Astrocyte of the spinal cord (primary cell): Measurements from ENCODE around the gene GLTP.

Experiments
- DNase-seq: peaks from one replicate; pipeline ENCODE4 v3.0.0; 2011; ENCODE audit warnings: low read depth, low spot score
- H3K4me3 ChIP-seq: 2 replicates; pipeline ENCODE4 v1.5.1; 2011; ENCODE audit warnings: low read depth, mild to moderate bottlenecking, low read length, moderate library complexity
- CTCF ChIP-seq: IDR thresholded peaks from 2 replicates; pipeline ENCODE4 v1.5.1; 2012; ENCODE audit warnings: low read depth, mild to moderate bottlenecking, low read length, inconsistent platforms
- in situ Hi-C: cut with HindIII; loops from 2 replicates; pipeline ENCODE4 v1.10.0; 2017; ENCODE audit warnings: low sequenced_read_pairs

The GLTP gene

GRCh38 chr12:109827080-109827479, 53.3 kb downstream of the GLTP start:
- no peak overlapping the region for H3K4me3 ChIP-seq
- no peak for TF ChIP-seq CTCF
- DNase-seq, result no peak
- in situ Hi-C loops, result no loop called here

- in situ Hi-C loops, result no loop called here
- no peak for DNase-seq
- TF ChIP-seq CTCF, result no peak
- no peak overlapping the region for H3K4me3 ChIP-seq
Measured at GRCh38 chr12:109824731-109825130, 55.6 kb downstream of the GLTP start.

GRCh38 chr12:109822951-109823411, 57.4 kb downstream of the GLTP start:
- no peak overlapping the region for H3K4me3 ChIP-seq
- in situ Hi-C loops, result no loop called here
- no peak for TF ChIP-seq CTCF
- no peak for DNase-seq

- in situ Hi-C loops, result no loop called here
- no peak overlapping the region for H3K4me3 ChIP-seq
- TF ChIP-seq CTCF, result no peak
- no peak for DNase-seq
Measured at GRCh38 chr12:109822416-109822815, 57.9 kb downstream of the GLTP start.

GRCh38 chr12:109821968-109822367, 58.4 kb downstream of the GLTP start:
- DNase-seq, result no peak
- in situ Hi-C loops, result no loop called here
- H3K4me3 ChIP-seq, result no peak overlapping the region
- no peak for TF ChIP-seq CTCF

GRCh38 chr12:109820816-109821381, 59.4 kb downstream of the GLTP start:
- DNase-seq, result no peak
- H3K4me3 ChIP-seq, result no peak overlapping the region
- TF ChIP-seq CTCF, result no peak
- in situ Hi-C loops, result no loop called here

- in situ Hi-C loops, result no loop called here
- H3K4me3 ChIP-seq, result no peak overlapping the region
- TF ChIP-seq CTCF, result no peak
- no peak for DNase-seq
Measured at GRCh38 chr12:109818905-109819500, 61.3 kb downstream of the GLTP start.
